HepG2 (cell line): Measurements from ENCODE around the gene PPA2. TPM values are rescaled to one million over a fixed set of nuclear protein-coding genes. Genes with fewer than 3 reads are reported as not detected.

Experiments used
- ATF7 ChIP-seq, 2 experiments: fragments of 450-650 bp in 1 of 2; sonication (generic) in 1 of 2; formaldehyde crosslinking in 1 of 2; IDR thresholded peaks; 2 replicates each; pipeline versions ENCODE4 v1.4.0 to v1.6.1; 2016 to 2020; ENCODE audit warnings: antibody characterized with exemption in 1 of 2, mild to moderate bottlenecking in 1 of 2, missing genetic modification reagents in 1 of 2
- EP300 ChIP-seq, 3 experiments: sonication (generic) in 1 of 3; formaldehyde crosslinking in 1 of 3; IDR thresholded peaks; 2 replicates each; pipeline versions ENCODE4 v1.5.1 to v1.6.1; 2011 to 2020; ENCODE audit warnings: low read depth in 2 of 3, low read length in 2 of 3, borderline replicate concordance in 1 of 3, improper control_type of control experiment in 1 of 3, mild to moderate bottlenecking in 1 of 3, missing genetic modification reagents in 1 of 3, moderate library complexity in 1 of 3
- FOXP1 ChIP-seq, 2 experiments: fragments of 450-650 bp in 1 of 2; IDR thresholded peaks; 2 replicates each; pipeline ENCODE4 v1.6.1; 2017 to 2018; ENCODE audit warnings: antibody characterized with exemption in 1 of 2
- HHEX ChIP-seq: IDR thresholded peaks from 2 replicates; pipeline ENCODE4 v1.6.1; 2016; ENCODE audit warnings: control low read depth
- HNF4A ChIP-seq: sonication (generic); formaldehyde crosslinking; IDR thresholded peaks from 2 replicates; pipeline ENCODE4 v1.4.0; 2020; ENCODE audit warnings: missing genetic modification reagents
- NCOR1 ChIP-seq: fragments of 200-600 bp; sonication (generic); IDR thresholded peaks from 2 replicates; pipeline ENCODE4 v1.7.0; 2017; ENCODE audit warnings: antibody characterized with exemption, low read length, borderline replicate concordance
- NPAS2 ChIP-seq: sonication (generic); formaldehyde crosslinking; IDR thresholded peaks from 2 replicates; pipeline ENCODE4 v1.8.0; 2022; ENCODE audit warnings: mild to moderate bottlenecking, missing genetic modification reagents, borderline replicate concordance
- RARA ChIP-seq: IDR thresholded peaks from 2 replicates; pipeline ENCODE4 v1.6.1; 2016; ENCODE audit warnings: missing genetic modification reagents, missing compliant biosample characterization
- RCOR2 ChIP-seq: IDR thresholded peaks from 2 replicates; pipeline ENCODE4 v1.6.1; 2016; ENCODE audit warnings: missing biosample characterization, missing genetic modification reagents
- SIX1 ChIP-seq: sonication (generic); formaldehyde crosslinking; IDR thresholded peaks from 2 replicates; pipeline ENCODE4 v1.4.0; 2020; ENCODE audit warnings: missing genetic modification reagents, borderline replicate concordance
- SMYD3 ChIP-seq: sonication (generic); formaldehyde crosslinking; IDR thresholded peaks from 2 replicates; pipeline ENCODE4 v1.8.1; 2023; ENCODE audit warnings: mild to moderate bottlenecking, missing genetic modification reagents
- TCF7L2 ChIP-seq: IDR thresholded peaks from 2 replicates; pipeline ENCODE4 v1.6.1; 2011; ENCODE audit warnings: mild to moderate bottlenecking, low read depth, low read length, moderate library complexity
- ZBTB7B ChIP-seq: sonication (generic); formaldehyde crosslinking; IDR thresholded peaks from 2 replicates; pipeline ENCODE4 v1.4.0; 2020; ENCODE audit warnings: missing genetic modification reagents
- ZMYM4 ChIP-seq: sonication (generic); formaldehyde crosslinking; IDR thresholded peaks from 2 replicates; pipeline ENCODE4 v1.8.1; 2023; ENCODE audit warnings: mild to moderate bottlenecking, missing genetic modification reagents
- ZNF644 ChIP-seq: IDR thresholded peaks from 2 replicates; pipeline ENCODE4 v1.6.1; 2016; ENCODE audit warnings: low read depth
- polyA plus RNA-seq, 8 experiments: library from polyadenylated mRNA; depleted of rRNA in 3 of 8; stranded (reverse) in 7 of 8; unstranded in 1 of 8; fragments of >200 nt; fragmentation: Illumina TruSeq in 4 of 8; extraction: Trizol in 4 of 8; gene quantifications; 2 replicates each; pipeline versions ENCODE4 v1.2.1 to v1.2.3, GENCODE V29; 2011 to 2016; ENCODE audit warnings: low read depth in 4 of 8, missing spikeins in 1 of 8, mixed read lengths in 1 of 8; ENCODE audit not compliant: insufficient read depth in 1 of 8
- total RNA-seq, 5 experiments: library from RNA; depleted of rRNA; stranded (reverse); fragments of >200 nt; fragmentation: Illumina TruSeq; extraction: Trizol; gene quantifications; 2 replicates each; pipeline ENCODE4 v1.2.3, GENCODE V29; 2016; ENCODE audit warnings: low read depth in 1 of 5
- TF ChIP-seq, protein P1 (sequence below): IDR thresholded peaks from 2 replicates; pipeline ENCODE4 v1.4.0; 2020; ENCODE audit warnings: mild to moderate bottlenecking, missing genetic modification reagents
- TF ChIP-seq, protein P2 (sequence below): sonication (generic); formaldehyde crosslinking; IDR thresholded peaks from 2 replicates; pipeline ENCODE4 v1.4.0; 2020; ENCODE audit warnings: missing genetic modification reagents
- TF ChIP-seq, protein P3 (sequence below): sonication (generic); formaldehyde crosslinking; IDR thresholded peaks from 2 replicates; pipeline ENCODE4 v1.8.0; 2022; ENCODE audit warnings: mild to moderate bottlenecking, missing genetic modification reagents
- TF ChIP-seq, protein P4 (sequence below): sonication (generic); formaldehyde crosslinking; IDR thresholded peaks from 2 replicates; pipeline ENCODE4 v1.4.0; 2020; ENCODE audit warnings: low read depth, missing genetic modification reagents

The PPA2 gene
- total and polyA plus RNA-seq, 2 of the 13 experiments (the other 11 are each of a cell fraction or from before 2014, with no cell fraction given) = 44.2 to 70.6 TPM

DNA sequence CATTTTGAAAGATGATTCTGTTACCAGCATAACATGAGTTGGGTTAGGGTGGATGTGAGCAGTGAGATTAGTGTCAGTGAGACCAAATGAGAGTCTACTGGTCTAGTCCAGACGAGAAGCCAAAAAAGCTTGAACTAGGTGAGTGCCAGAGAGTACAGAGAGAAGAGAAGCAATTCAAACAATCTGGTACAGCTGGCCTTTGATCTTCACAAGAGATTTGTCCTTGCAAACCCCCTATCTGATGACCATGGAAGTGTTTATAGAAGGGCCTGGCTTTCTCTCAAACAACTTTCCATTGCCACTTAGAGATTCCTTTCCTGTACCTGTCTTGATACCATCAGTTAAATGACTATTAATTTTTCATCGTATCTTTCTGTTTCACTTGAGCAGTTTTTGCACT is 128.5 kb downstream of the PPA2 start (continued):
- TF ChIP-seq, protein P1, sequence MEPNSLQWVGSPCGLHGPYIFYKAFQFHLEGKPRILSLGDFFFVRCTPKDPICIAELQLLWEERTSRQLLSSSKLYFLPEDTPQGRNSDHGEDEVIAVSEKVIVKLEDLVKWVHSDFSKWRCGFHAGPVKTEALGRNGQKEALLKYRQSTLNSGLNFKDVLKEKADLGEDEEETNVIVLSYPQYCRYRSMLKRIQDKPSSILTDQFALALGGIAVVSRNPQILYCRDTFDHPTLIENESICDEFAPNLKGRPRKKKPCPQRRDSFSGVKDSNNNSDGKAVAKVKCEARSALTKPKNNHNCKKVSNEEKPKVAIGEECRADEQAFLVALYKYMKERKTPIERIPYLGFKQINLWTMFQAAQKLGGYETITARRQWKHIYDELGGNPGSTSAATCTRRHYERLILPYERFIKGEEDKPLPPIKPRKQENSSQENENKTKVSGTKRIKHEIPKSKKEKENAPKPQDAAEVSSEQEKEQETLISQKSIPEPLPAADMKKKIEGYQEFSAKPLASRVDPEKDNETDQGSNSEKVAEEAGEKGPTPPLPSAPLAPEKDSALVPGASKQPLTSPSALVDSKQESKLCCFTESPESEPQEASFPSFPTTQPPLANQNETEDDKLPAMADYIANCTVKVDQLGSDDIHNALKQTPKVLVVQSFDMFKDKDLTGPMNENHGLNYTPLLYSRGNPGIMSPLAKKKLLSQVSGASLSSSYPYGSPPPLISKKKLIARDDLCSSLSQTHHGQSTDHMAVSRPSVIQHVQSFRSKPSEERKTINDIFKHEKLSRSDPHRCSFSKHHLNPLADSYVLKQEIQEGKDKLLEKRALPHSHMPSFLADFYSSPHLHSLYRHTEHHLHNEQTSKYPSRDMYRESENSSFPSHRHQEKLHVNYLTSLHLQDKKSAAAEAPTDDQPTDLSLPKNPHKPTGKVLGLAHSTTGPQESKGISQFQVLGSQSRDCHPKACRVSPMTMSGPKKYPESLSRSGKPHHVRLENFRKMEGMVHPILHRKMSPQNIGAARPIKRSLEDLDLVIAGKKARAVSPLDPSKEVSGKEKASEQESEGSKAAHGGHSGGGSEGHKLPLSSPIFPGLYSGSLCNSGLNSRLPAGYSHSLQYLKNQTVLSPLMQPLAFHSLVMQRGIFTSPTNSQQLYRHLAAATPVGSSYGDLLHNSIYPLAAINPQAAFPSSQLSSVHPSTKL = peak; percentile 89
- TF ChIP-seq ATF7 (IDR thresholded peaks at IDR 0.05) (no peak), ATF7 (CRISPR knock-in tag; IDR thresholded peaks at IDR 0.05) (no peak), SMYD3 (CRISPR knock-in tag) (peak; percentile 38; the same call in 1 of the 2 replicates), EP300 (IDR thresholded peaks at IDR 0.05; ENCODE audit: low read depth in 2 of 2, low read length in 2 of 2) (peak in 1 of 2 experiments; percentile 65; a peak in 2 of 4 replicates), EP300 (CRISPR knock-in tag; IDR thresholded peaks at IDR 0.05; ENCODE audit: borderline replicate concordance) (no peak), ZNF644 (CRISPR knock-in tag) (peak; percentile 75; the same call in 1 of the 2 replicates), HHEX (CRISPR knock-in tag) (peak; percentile 90), HNF4A (CRISPR knock-in tag) (peak; percentile 84), ZBTB7B (CRISPR knock-in tag) (0 out of 2 replicates have a peak, but pooled peaks have one; percentile 27), SIX1 (peak; percentile 71; the same call in 1 of the 2 replicates), TCF7L2 (peak; percentile 94), RCOR2 (no peak), NCOR1 (peak; percentile 26; the same call in 1 of the 2 replicates), ZMYM4 (peak; percentile 89), FOXP1 (IDR thresholded peaks at IDR 0.05) (no peak), FOXP1 (CRISPR knock-in tag; IDR thresholded peaks at IDR 0.05) (0 out of 2 replicates have a peak, but pooled peaks have one; percentile 11), RARA (CRISPR knock-in tag) (peak; percentile 60; the same call in 1 of the 2 replicates), NPAS2 (no peak)
- TF ChIP-seq, protein P2, sequence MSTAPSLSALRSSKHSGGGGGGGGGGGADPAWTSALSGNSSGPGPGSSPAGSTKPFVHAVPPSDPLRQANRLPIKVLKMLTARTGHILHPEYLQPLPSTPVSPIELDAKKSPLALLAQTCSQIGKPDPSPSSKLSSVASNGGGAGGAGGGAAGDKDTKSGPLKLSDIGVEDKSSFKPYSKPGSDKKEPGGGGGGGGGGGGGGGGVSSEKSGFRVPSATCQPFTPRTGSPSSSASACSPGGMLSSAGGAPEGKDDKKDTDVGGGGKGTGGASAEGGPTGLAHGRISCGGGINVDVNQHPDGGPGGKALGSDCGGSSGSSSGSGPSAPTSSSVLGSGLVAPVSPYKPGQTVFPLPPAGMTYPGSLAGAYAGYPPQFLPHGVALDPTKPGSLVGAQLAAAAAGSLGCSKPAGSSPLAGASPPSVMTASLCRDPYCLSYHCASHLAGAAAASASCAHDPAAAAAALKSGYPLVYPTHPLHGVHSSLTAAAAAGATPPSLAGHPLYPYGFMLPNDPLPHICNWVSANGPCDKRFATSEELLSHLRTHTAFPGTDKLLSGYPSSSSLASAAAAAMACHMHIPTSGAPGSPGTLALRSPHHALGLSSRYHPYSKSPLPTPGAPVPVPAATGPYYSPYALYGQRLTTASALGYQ (CRISPR knock-in tag) = no peak
- TF ChIP-seq, protein P3, sequence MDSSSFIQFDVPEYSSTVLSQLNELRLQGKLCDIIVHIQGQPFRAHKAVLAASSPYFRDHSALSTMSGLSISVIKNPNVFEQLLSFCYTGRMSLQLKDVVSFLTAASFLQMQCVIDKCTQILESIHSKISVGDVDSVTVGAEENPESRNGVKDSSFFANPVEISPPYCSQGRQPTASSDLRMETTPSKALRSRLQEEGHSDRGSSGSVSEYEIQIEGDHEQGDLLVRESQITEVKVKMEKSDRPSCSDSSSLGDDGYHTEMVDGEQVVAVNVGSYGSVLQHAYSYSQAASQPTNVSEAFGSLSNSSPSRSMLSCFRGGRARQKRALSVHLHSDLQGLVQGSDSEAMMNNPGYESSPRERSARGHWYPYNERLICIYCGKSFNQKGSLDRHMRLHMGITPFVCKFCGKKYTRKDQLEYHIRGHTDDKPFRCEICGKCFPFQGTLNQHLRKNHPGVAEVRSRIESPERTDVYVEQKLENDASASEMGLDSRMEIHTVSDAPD (CRISPR knock-in tag) = 0 out of 2 replicates have a peak, but pooled peaks have one; percentile 62
- TF ChIP-seq, protein P4, sequence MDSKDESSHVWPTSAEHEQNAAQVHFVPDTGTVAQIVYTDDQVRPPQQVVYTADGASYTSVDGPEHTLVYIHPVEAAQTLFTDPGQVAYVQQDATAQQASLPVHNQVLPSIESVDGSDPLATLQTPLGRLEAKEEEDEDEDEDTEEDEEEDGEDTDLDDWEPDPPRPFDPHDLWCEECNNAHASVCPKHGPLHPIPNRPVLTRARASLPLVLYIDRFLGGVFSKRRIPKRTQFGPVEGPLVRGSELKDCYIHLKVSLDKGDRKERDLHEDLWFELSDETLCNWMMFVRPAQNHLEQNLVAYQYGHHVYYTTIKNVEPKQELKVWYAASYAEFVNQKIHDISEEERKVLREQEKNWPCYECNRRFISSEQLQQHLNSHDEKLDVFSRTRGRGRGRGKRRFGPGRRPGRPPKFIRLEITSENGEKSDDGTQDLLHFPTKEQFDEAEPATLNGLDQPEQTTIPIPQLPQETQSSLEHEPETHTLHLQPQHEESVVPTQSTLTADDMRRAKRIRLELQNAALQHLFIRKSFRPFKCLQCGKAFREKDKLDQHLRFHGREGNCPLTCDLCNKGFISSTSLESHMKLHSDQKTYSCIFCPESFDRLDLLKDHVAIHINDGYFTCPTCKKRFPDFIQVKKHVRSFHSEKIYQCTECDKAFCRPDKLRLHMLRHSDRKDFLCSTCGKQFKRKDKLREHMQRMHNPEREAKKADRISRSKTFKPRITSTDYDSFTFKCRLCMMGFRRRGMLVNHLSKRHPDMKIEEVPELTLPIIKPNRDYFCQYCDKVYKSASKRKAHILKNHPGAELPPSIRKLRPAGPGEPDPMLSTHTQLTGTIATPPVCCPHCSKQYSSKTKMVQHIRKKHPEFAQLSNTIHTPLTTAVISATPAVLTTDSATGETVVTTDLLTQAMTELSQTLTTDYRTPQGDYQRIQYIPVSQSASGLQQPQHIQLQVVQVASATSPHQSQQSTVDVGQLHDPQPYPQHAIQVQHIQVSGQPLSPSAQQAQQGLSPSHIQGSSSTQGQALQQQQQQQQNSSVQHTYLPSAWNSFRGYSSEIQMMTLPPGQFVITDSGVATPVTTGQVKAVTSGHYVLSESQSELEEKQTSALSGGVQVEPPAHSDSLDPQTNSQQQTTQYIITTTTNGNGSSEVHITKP (CRISPR knock-in tag) = no peak
